WERI-Rb-1 (cell line): ENCODE results near the gene GTF3C2.
"Not testable (repeated sequence)": the region's sequence is repeated elsewhere in the genome, so short reads cannot be mapped to it uniquely, and the experiment has no call there.

ENCODE experiments used
- DNase-seq: peaks from one replicate; pipeline ENCODE4 v3.0.0-alpha.2; 2020
- H3K27ac ChIP-seq: fragments of 250-450 bp; sonication (Bioruptor Pico); 2 replicates; pipeline ENCODE4 v1.5.1; 2020; ENCODE audit warnings: mild to moderate bottlenecking, moderate library complexity
- H3K27me3 ChIP-seq: fragments of 250-450 bp; sonication (Bioruptor Pico); 2 replicates; pipeline ENCODE4 v1.5.1; 2021; ENCODE audit warnings: mild to moderate bottlenecking, low read depth, moderate library complexity; ENCODE audit not compliant: insufficient read depth, severe bottlenecking
- H3K36me3 ChIP-seq: fragments of 250-450 bp; sonication (Bioruptor Pico); 2 replicates; pipeline ENCODE4 v1.5.1; 2020; ENCODE audit warnings: mild to moderate bottlenecking, moderate library complexity
- H3K4me3 ChIP-seq: 2 replicates; pipeline ENCODE4 v1.5.1; 2011; ENCODE audit warnings: low read depth, mild to moderate bottlenecking, control low read depth, low read length
- H3K9me3 ChIP-seq: fragments of 250-450 bp; sonication (Bioruptor Pico); 2 replicates; pipeline ENCODE4 v1.5.1; 2021; ENCODE audit warnings: mild to moderate bottlenecking, moderate library complexity; ENCODE audit not compliant: severe bottlenecking
- CTCF ChIP-seq: IDR thresholded peaks from 2 replicates; pipeline ENCODE4 v1.5.1; 2011; ENCODE audit warnings: low read depth, mild to moderate bottlenecking, control low read depth, inconsistent platforms, low read length

Gene GTF3C2

GRCh38 chr2:27363933-27364332 lies 7.4 kb upstream of the GTF3C2 start:
- DNase-seq: no peak
- Histone ChIP-seq H3K9me3 (peaks cover 5% of the 10 kb centered on the region), H3K27me3 (no peaks in the 10 kb centered on the region), H3K4me3 (no peak overlapping the region), H3K27ac (no peak overlapping the region), H3K36me3 (peaks cover 74% of the 10 kb centered on the region)
- no peak for TF ChIP-seq CTCF

- no peak for DNase-seq
- no peak overlapping the region for H3K27ac ChIP-seq
- H3K4me3 ChIP-seq: no peak overlapping the region
- peaks cover 71% of the 10 kb centered on the region for H3K36me3 ChIP-seq
- H3K27me3 ChIP-seq: no peaks in the 10 kb centered on the region
- no peak for TF ChIP-seq CTCF
- peaks cover 5% of the 10 kb centered on the region for H3K9me3 ChIP-seq
Observed at GRCh38 chr2:27362678-27363420, 6.3 kb upstream of the GTF3C2 start.

- peak; percentile 70 for DNase-seq
- Histone ChIP-seq H3K9me3 (peaks cover 4% of the 10 kb centered on the region), H3K27me3 (no peaks in the 10 kb centered on the region), H3K27ac (peak overlapping the region; percentile 94), H3K4me3 (peak overlapping the region; percentile 90), H3K36me3 (peaks cover 18% of the 10 kb centered on the region)
- no peak for TF ChIP-seq CTCF
Observed at GRCh38 chr2:27356056-27356381, 545 bp downstream of the GTF3C2 start.

- Histone ChIP-seq H3K27ac (peak overlapping the region; percentile 94), H3K4me3 (no peak overlapping the region)
Observed at GRCh38 chr2:27354597-27354927, 2.0 kb downstream of the GTF3C2 start.

GRCh38 chr2:27353762-27354596 lies 2.6 kb downstream of the GTF3C2 start:
- no peak overlapping the region for H3K4me3 ChIP-seq
- H3K27me3 ChIP-seq: no peaks in the 10 kb centered on the region
- peak overlapping the region; percentile 94 for H3K27ac ChIP-seq
- peak; percentile 81 for DNase-seq
- no peaks in the 10 kb centered on the region for H3K9me3 ChIP-seq
- H3K36me3 ChIP-seq: peaks cover 27% of the 10 kb centered on the region
- TF ChIP-seq CTCF: no peak

More at GRCh38 chr2:27354597-27354927, 2.0 kb downstream of the GTF3C2 start:
- no peak for DNase-seq
- Histone ChIP-seq H3K27me3 (no peaks in the 10 kb centered on the region), H3K36me3 (peaks cover 24% of the 10 kb centered on the region), H3K9me3 (no peaks in the 10 kb centered on the region)
- no peak for TF ChIP-seq CTCF

GRCh38 chr2:27353386-27353761 lies 3.2 kb downstream of the GTF3C2 start:
- Histone ChIP-seq H3K27ac (peak overlapping the region; percentile 94), H3K36me3 (peaks cover 24% of the 10 kb centered on the region)
- not testable (repeated sequence) for H3K27me3 ChIP-seq, H3K4me3 ChIP-seq, H3K9me3 ChIP-seq, DNase-seq
